ENCODE results near the gene RNPEP.

The RNPEP gene

DNA sequence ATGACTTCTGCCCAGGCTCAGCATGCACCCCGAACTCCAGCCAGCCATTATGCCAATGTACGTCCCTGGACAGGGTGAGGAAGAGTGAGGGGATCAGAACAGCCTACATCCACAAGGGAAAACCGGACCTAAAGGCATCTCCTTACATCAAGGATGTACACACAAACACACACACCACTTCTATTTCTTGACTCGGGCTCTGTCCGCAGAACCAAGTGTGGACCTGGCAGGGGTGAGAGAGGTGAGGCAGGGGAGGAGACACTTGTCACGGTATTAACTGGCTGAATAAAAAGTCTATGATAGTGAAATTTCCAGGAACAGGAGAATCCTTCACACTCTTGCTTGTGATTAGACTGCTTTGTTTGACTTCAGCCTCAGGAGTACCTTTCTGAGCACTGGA, 38.4 kb upstream of the RNPEP start:
- H3K36me3 ChIP-seq, result no peaks in the 10 kb centered on the region
- no peak for TF ChIP-seq Cebpa-rat (IDR thresholded peaks at IDR 0.05)
- H3K27ac ChIP-seq, result no peak overlapping the region
- no peaks in the 10 kb centered on the region for H3K9me3 ChIP-seq
- peaks cover 45% of the 10 kb centered on the region for H3K27me3 ChIP-seq
- H3K4me3 ChIP-seq, result no peak overlapping the region
- no peaks in the 10 kb centered on the region for H4K20me1 ChIP-seq
- H3K4me1 ChIP-seq, result peaks cover 5% of the 10 kb centered on the region
- H3K9ac ChIP-seq, result no peak overlapping the region
- H3K4me2 ChIP-seq, result no peak overlapping the region

GRCh38 chr1:201944639-201945038, 37.8 kb upstream of the RNPEP start:
- no peak overlapping the region for H3K4me3 ChIP-seq
- no peak overlapping the region for H3K4me2 ChIP-seq
- H3K4me1 ChIP-seq, result peaks cover 10% of the 10 kb centered on the region
- no peaks in the 10 kb centered on the region for H3K36me3 ChIP-seq
- no peak overlapping the region for H3K27ac ChIP-seq
- no peaks in the 10 kb centered on the region for H3K9me3 ChIP-seq
- peaks cover 45% of the 10 kb centered on the region for H3K27me3 ChIP-seq
- no peak for TF ChIP-seq Cebpa-rat (IDR thresholded peaks at IDR 0.05)
- no peak overlapping the region for H3K9ac ChIP-seq
- H4K20me1 ChIP-seq, result no peaks in the 10 kb centered on the region

GRCh38 chr1:201945157-201945556, 37.3 kb upstream of the RNPEP start:
- H4K20me1 ChIP-seq, result no peaks in the 10 kb centered on the region
- 0 out of 2 replicates have a peak overlapping the region, but pooled peaks have one; percentile 32 for H3K4me2 ChIP-seq
- H3K9me3 ChIP-seq, result no peaks in the 10 kb centered on the region
- H3K27me3 ChIP-seq, result peaks cover 45% of the 10 kb centered on the region
- TF ChIP-seq Cebpa-rat (IDR thresholded peaks at IDR 0.05), result no peak
- H3K4me3 ChIP-seq, result no peak overlapping the region
- H3K9ac ChIP-seq, result no peak overlapping the region
- H3K27ac ChIP-seq, result no peak overlapping the region
- peaks cover 10% of the 10 kb centered on the region for H3K4me1 ChIP-seq
- no peaks in the 10 kb centered on the region for H3K36me3 ChIP-seq

DNA sequence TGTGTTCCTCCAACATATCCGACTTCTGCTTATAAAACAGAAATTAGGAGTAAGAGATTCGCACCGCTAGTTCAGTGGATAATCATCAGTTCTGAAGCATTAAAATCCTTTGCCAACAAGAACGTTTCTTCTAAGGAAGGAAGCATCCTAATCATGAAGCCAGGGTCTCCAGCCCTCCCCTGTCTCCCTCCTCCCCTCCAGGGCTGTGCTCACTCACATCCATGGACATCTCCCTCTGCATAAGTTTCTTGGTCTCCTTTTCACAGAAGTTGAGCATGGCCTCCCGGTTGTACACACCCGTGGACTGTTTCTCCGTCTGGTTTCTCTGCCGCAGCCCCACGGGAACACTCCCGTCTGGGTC, 36.6 kb upstream of the RNPEP start:
- Histone ChIP-seq H3K4me3 (no peak overlapping the region), H3K27ac (no peak overlapping the region), H3K9me3 (no peaks in the 10 kb centered on the region), H4K20me1 (no peaks in the 10 kb centered on the region), H3K36me3 (no peaks in the 10 kb centered on the region), H3K27me3 (peaks cover 45% of the 10 kb centered on the region), H3K4me2 (no peak overlapping the region), H3K4me1 (peaks cover 10% of the 10 kb centered on the region), H3K9ac (no peak overlapping the region)
- no peak for TF ChIP-seq Cebpa-rat (IDR thresholded peaks at IDR 0.05)

DNA sequence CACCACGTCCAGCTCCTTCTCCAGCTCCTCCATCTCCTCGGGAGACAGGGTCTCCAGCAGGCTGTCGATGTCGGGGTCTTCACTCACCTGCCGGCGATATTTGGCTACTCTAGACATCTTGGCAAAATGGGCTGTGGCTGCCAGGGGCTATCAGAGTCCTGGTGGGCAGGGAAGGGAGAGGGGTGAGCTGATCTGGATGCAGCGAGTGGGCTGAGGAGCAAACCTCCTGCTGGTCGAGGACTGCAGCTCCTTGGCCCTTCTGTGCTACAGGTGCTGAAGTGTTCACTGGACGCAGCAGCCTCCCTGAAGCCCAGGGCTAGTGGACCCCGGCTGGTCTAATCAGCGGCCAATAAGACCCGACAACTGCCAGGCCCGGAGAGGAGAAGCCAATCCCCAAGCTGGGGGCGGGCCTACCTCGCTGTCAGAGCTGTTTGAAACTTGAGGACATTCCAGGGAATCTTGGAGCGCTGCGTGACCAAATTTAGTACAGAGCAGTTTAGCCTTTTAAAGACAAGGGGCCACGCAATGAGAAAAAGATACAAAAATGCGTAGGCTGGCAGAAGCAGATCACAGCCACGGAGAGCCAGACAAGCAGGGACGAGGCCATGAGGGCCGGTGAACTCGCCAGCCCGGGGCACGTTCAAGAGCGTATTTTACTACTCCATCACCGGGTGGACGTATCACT, 36.1 kb upstream of the RNPEP start, which contains the start of gene LMOD1:
TSS of gene LMOD1 (minus strand) at position 325 of the 685 bp plus-strand sequence. CDS start at position 117, 208 bp downstream.
- Histone ChIP-seq H3K36me3 (no peaks in the 10 kb centered on the region), H3K4me1 (peaks cover 10% of the 10 kb centered on the region), H3K4me2 (0 out of 2 replicates have a peak within 1 kb of the TSS, but pooled peaks have one; percentile 32), H3K27me3 (peaks cover 45% of the 10 kb centered on the region), H3K9ac (no peak within 1 kb of the TSS), H4K20me1 (no peaks in the 10 kb centered on the region), H3K27ac (no peak within 1 kb of the TSS), H3K9me3 (no peaks in the 10 kb centered on the region), H3K4me3 (no peak within 1 kb of the TSS)
- TF ChIP-seq Cebpa-rat (IDR thresholded peaks at IDR 0.05), result no peak

DNA sequence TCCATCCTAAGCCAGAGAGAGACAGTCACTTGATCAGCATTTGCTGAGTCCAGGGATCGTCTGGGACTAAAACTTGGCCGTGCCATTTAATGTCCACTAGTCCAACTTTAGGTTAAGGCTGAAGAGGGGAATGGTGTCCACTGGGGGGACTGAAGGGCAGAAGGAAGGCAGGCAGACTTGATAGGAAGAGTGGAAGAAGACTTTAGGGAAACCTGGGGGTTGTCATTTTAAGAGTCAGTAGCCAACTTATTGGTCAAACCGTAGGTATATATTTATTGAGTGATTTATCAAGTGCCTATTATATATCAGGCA, 34.8 kb upstream of the RNPEP start:
- no peak overlapping the region for H3K4me2 ChIP-seq
- H3K27me3 ChIP-seq, result peaks cover 45% of the 10 kb centered on the region
- H4K20me1 ChIP-seq, result no peaks in the 10 kb centered on the region
- no peak for TF ChIP-seq Cebpa-rat (IDR thresholded peaks at IDR 0.05)
- no peak overlapping the region for H3K9ac ChIP-seq
- no peaks in the 10 kb centered on the region for H3K36me3 ChIP-seq
- no peak overlapping the region for H3K27ac ChIP-seq
- no peak overlapping the region for H3K4me3 ChIP-seq
- no peaks in the 10 kb centered on the region for H3K9me3 ChIP-seq
- peaks cover 10% of the 10 kb centered on the region for H3K4me1 ChIP-seq

- peak overlapping the region; percentile 23; the same call in 1 of the 2 replicates for H3K4me2 ChIP-seq
- peaks cover 40% of the 10 kb centered on the region for H3K27me3 ChIP-seq
- H3K9ac ChIP-seq, result no peak overlapping the region
- no peaks in the 10 kb centered on the region for H3K36me3 ChIP-seq
- no peaks in the 10 kb centered on the region for H4K20me1 ChIP-seq
- H3K9me3 ChIP-seq, result no peaks in the 10 kb centered on the region
- no peak overlapping the region for H3K27ac ChIP-seq
- no peak for TF ChIP-seq Cebpa-rat (IDR thresholded peaks at IDR 0.05)
- peaks cover 15% of the 10 kb centered on the region for H3K4me1 ChIP-seq
- no peak overlapping the region for H3K4me3 ChIP-seq
Observed at GRCh38 chr1:201949491-201949890, 33.0 kb upstream of the RNPEP start.

GRCh38 chr1:201954263-201955008, 28.0 kb upstream of the RNPEP start:
- peaks cover 11% of the 10 kb centered on the region; the same call in 1 of the 2 replicates for H4K20me1 ChIP-seq
- TF ChIP-seq Cebpa-rat (IDR thresholded peaks at IDR 0.05), result no peak
- H3K27me3 ChIP-seq, result no peaks in the 10 kb centered on the region
- peak overlapping the region; percentile 86 for H3K27ac ChIP-seq
- H3K4me1 ChIP-seq, result peaks cover 23% of the 10 kb centered on the region
- H3K4me3 ChIP-seq, result peak overlapping the region; percentile 92
- no peaks in the 10 kb centered on the region for H3K9me3 ChIP-seq
- H3K36me3 ChIP-seq, result peaks cover 25% of the 10 kb centered on the region
- peak overlapping the region; percentile 92 for H3K9ac ChIP-seq
- peak overlapping the region; percentile 90 for H3K4me2 ChIP-seq

DNA sequence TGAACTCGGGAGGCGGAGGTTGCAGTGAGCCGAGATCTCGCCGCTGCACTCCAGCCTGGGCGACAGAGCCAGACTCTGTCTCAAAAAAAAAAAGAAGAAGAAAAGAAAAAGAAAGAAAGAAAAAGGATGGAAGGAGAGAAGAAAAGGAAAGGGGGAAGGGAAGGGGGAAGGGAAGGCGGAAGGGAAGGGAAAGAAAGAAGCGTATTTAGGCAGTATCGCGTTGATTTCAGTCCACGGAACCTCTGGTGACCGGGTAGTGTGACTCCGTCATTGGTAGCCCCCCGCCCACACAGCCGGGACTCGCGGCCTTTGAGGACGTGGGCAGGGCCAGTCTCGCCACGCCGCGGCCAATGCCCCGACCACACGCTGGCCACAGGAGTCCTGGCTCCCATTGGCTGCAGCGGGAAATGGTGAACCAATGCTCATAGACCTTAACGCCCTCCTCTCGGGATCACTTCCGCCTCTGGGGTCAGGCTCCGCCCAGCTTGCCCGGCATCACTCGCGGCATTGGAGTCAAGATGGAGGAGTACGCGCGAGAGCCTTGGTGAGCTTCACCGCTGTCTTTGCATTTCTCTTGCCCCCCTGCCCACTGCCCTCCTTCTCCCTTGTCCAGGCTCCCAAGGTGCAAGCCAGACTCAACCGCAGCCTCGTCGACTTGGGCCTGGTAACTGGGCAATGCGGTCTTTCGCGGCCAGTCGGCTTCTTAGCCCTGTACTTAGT, 27.3 kb upstream of the RNPEP start, which contains the start of gene TIMM17A:
TSS of gene TIMM17A (plus strand) at position 495 of the 720 bp plus-strand sequence. CDS start at position 519, 24 bp downstream.
- Histone ChIP-seq H4K20me1 (peaks cover 17% of the 10 kb centered on the region; the same call in 1 of the 2 replicates), H3K9me3 (no peaks in the 10 kb centered on the region), H3K9ac (peak within 1 kb of the TSS; percentile 92), H3K36me3 (peaks cover 33% of the 10 kb centered on the region), H3K27me3 (no peaks in the 10 kb centered on the region), H3K4me3 (peak within 1 kb of the TSS; percentile 92), H3K27ac (peak within 1 kb of the TSS; percentile 86), H3K4me2 (peak within 1 kb of the TSS; percentile 90), H3K4me1 (peaks cover 21% of the 10 kb centered on the region)
- TF ChIP-seq Cebpa-rat (IDR thresholded peaks at IDR 0.05), result no peak

Measured in BLaER1 (cell line).